Loucy (cell line): ENCODE measurements around the gene PEMT.

Experiments
- H2AFZ ChIP-seq: fragments of 200-600 bp; sonication (generic); 2 replicates; pipeline ENCODE4 v1.6.0; 2016; ENCODE audit warnings: antibody characterized with exemption, mild to moderate bottlenecking, low read length, moderate library complexity
- H3F3A ChIP-seq: fragments of 200-600 bp; 2 replicates; pipeline ENCODE4 v1.6.0; 2016; ENCODE audit warnings: antibody characterized with exemption, low read depth, mild to moderate bottlenecking
- H3K27me3 ChIP-seq: fragments of 200-600 bp; sonication (generic); 2 replicates; pipeline ENCODE4 v1.6.1; 2014; ENCODE audit warnings: low read length, mild to moderate bottlenecking; ENCODE audit not compliant: insufficient read depth, poor library complexity, severe bottlenecking
- H3K36me3 ChIP-seq: fragments of 200-600 bp; sonication (generic); 2 replicates; pipeline ENCODE4 v1.6.1; 2016; ENCODE audit warnings: low read length; ENCODE audit not compliant: insufficient read depth
- H3K4me1 ChIP-seq: fragments of 200-600 bp; sonication (generic); 2 replicates; pipeline ENCODE4 v1.5.1; 2014; ENCODE audit warnings: low read length, mild to moderate bottlenecking; ENCODE audit not compliant: insufficient read depth, poor library complexity, severe bottlenecking
- H3K4me2 ChIP-seq: fragments of 200-600 bp; sonication (generic); 2 replicates; pipeline ENCODE4 v1.6.0; 2014; ENCODE audit warnings: antibody characterized with exemption, low read length, low read depth, mild to moderate bottlenecking; ENCODE audit not compliant: poor library complexity, severe bottlenecking
- H3K4me3 ChIP-seq: fragments of 200-600 bp; sonication (generic); 2 replicates; pipeline ENCODE4 v1.5.1; 2014; ENCODE audit warnings: low read length, mild to moderate bottlenecking, mixed read lengths; ENCODE audit not compliant: poor library complexity, severe bottlenecking
- H3K79me2 ChIP-seq: fragments of 200-600 bp; sonication (generic); 2 replicates; pipeline ENCODE4 v1.6.1; 2014; ENCODE audit warnings: low read length; ENCODE audit not compliant: insufficient read depth
- H3K9ac ChIP-seq: fragments of 200-600 bp; sonication (generic); 2 replicates; pipeline ENCODE4 v1.6.0; 2014; ENCODE audit warnings: mild to moderate bottlenecking, low read depth, low read length, moderate library complexity; ENCODE audit not compliant: poor library complexity, severe bottlenecking
- H3K9me2 ChIP-seq: fragments of 200-600 bp; sonication (generic); replicated peaks from 2 replicates; pipeline ENCODE4 v1.6.1; 2016; ENCODE audit warnings: low read depth, low read length, mixed read lengths
- H3K9me3 ChIP-seq: fragments of 200-600 bp; sonication (generic); 2 replicates; pipeline ENCODE4 v1.6.1; 2014; ENCODE audit warnings: mild to moderate bottlenecking, antibody characterized with exemption, low read length, low read depth; ENCODE audit not compliant: insufficient read depth
- H4K20me1 ChIP-seq: fragments of 200-600 bp; sonication (generic); 2 replicates; pipeline ENCODE4 v1.6.0; 2014; ENCODE audit warnings: antibody characterized with exemption, low read length, mild to moderate bottlenecking; ENCODE audit not compliant: insufficient read depth, poor library complexity, severe bottlenecking
- CTCF ChIP-seq: fragments of 200-600 bp; sonication (generic); conservative IDR thresholded peaks from 2 replicates; pipeline ENCODE4 v1.5.1; 2014; ENCODE audit warnings: mild to moderate bottlenecking, antibody characterized with exemption, low read length
- EZH2phosphoT487 ChIP-seq: fragments of 200-600 bp; IDR thresholded peaks from 2 replicates; pipeline ENCODE4 v1.6.1; 2018; ENCODE audit warnings: antibody characterized with exemption, mild to moderate bottlenecking, moderate library complexity, borderline replicate concordance

Gene PEMT

GRCh38 chr17:17494870-17495535 is 96.5 kb downstream of the PEMT start:
- no peaks in the 10 kb centered on the region for H4K20me1 ChIP-seq
- H3F3A ChIP-seq, result no peaks in the 10 kb centered on the region; the same call in 1 of the 2 replicates
- H3K79me2 ChIP-seq, result no peaks in the 10 kb centered on the region
- H3K27me3 ChIP-seq, result no peaks in the 10 kb centered on the region
- peaks cover 18% of the 10 kb centered on the region; the same call in 1 of the 2 replicates for H3K36me3 ChIP-seq
- H2AFZ ChIP-seq, result no peak overlapping the region
- no peak overlapping the region for H3K4me2 ChIP-seq
- no peaks in the 10 kb centered on the region for H3K9me2 ChIP-seq
- no peaks in the 10 kb centered on the region for H3K9me3 ChIP-seq
- H3K9ac ChIP-seq, result no peak overlapping the region
- H3K4me1 ChIP-seq, result peaks cover 13% of the 10 kb centered on the region
- TF ChIP-seq EZH2phosphoT487, result no peak
- TF ChIP-seq CTCF, result no peak
- no peak overlapping the region for H3K4me3 ChIP-seq

DNA sequence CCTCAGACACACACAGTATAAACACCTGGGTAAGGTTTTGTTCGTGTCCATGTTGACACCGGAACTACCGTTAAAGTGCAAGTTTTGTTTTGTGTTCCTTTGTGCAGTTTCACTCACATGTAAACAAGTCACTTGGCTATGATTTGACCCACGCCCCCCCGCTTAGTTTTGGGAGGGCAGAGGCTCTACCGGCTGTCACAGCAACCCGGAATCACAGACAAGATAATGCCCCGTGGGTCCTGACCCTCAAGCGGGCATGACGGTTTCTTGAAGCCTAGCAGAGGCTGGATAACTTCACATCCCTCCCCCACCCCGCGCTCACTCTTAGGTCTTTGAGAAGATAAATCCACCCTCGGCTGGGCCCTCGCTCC is 97.0 kb downstream of the PEMT start:
- peaks cover 13% of the 10 kb centered on the region for H3K4me1 ChIP-seq
- no peak overlapping the region for H3K4me2 ChIP-seq
- no peak overlapping the region for H3K4me3 ChIP-seq
- H3K9ac ChIP-seq, result no peak overlapping the region
- H2AFZ ChIP-seq, result no peak overlapping the region
- H3K27me3 ChIP-seq, result no peaks in the 10 kb centered on the region
- H3K36me3 ChIP-seq, result peaks cover 18% of the 10 kb centered on the region; the same call in 1 of the 2 replicates
- no peaks in the 10 kb centered on the region for H3K9me2 ChIP-seq
- TF ChIP-seq CTCF (no peak), EZH2phosphoT487 (no peak)
- no peaks in the 10 kb centered on the region for H4K20me1 ChIP-seq
- H3F3A ChIP-seq, result no peaks in the 10 kb centered on the region; the same call in 1 of the 2 replicates
- no peaks in the 10 kb centered on the region for H3K9me3 ChIP-seq
- 0 out of 2 replicates have a peak, but pooled peaks cover 4% of the 10 kb centered on the region for H3K79me2 ChIP-seq

GRCh38 chr17:17493986-17494466 is 97.5 kb downstream of the PEMT start:
- TF ChIP-seq EZH2phosphoT487 (no peak), CTCF (no peak)
- Histone ChIP-seq H2AFZ (no peak overlapping the region), H3K9ac (no peak overlapping the region), H4K20me1 (no peaks in the 10 kb centered on the region), H3K27me3 (no peaks in the 10 kb centered on the region), H3K4me3 (no peak overlapping the region), H3K79me2 (0 out of 2 replicates have a peak, but pooled peaks cover 4% of the 10 kb centered on the region), H3K4me1 (peaks cover 13% of the 10 kb centered on the region), H3K9me3 (no peaks in the 10 kb centered on the region), H3F3A (no peaks in the 10 kb centered on the region; the same call in 1 of the 2 replicates), H3K4me2 (no peak overlapping the region), H3K9me2 (no peaks in the 10 kb centered on the region), H3K36me3 (peaks cover 18% of the 10 kb centered on the region; the same call in 1 of the 2 replicates)
